HL-60 (cell line): Measurements from ENCODE around the gene PLAC8L1.

ENCODE experiments used
- CTCF ChIP-seq: IDR thresholded peaks from one replicate; pipeline ENCODE4 v1.5.1; 2011; ENCODE audit warnings: low read length, control low read depth, inconsistent platforms; ENCODE audit not compliant: insufficient read depth
- GABPA ChIP-seq: IDR thresholded peaks from 2 replicates; pipeline ENCODE4 v1.6.1; 2012; ENCODE audit warnings: low read depth
- POLR2AphosphoS5 ChIP-seq: IDR thresholded peaks from 2 replicates; pipeline ENCODE4 v1.6.1; 2012; ENCODE audit warnings: low read depth

- TF ChIP-seq CTCF (peak; percentile 53), GABPA (no peak), POLR2AphosphoS5 (no peak)
Measured at GRCh38 chr5:146048994-146049703, 56.2 kb downstream of the PLAC8L1 start.
